ENCODE measurements around the gene PRADC1.
A peak's percentile ranks its signal among the peaks of the same experiment; 100 is the strongest.

PRADC1 gene

GRCh38 chr2:73233932-73234832, 1.1 kb upstream of the PRADC1 start, which contains the start of gene CCT7:
CCT7 (plus strand) TSS chr2:73234308; CDS start chr2:73234379, 71 bp downstream.
- DNase-seq = peak; percentile 94

- DNase-seq = peak; percentile 37
Measured at GRCh38 chr2:73232403-73233153, 461 bp downstream of the PRADC1 start.

- DNase-seq = no peak
Measured at GRCh38 chr2:73228631-73229030, 4.4 kb downstream of the PRADC1 start.

GRCh38 chr2:73227086-73227485, 6.0 kb downstream of the PRADC1 start:
- DNase-seq = no peak

GRCh38 chr2:73225513-73226360, 7.3 kb downstream of the PRADC1 start:
- DNase-seq = no peak

GRCh38 chr2:73223821-73224220, 9.2 kb downstream of the PRADC1 start:
- DNase-seq = no peak

- DNase-seq = no peak
Measured at GRCh38 chr2:73218298-73218697, 14.7 kb downstream of the PRADC1 start.

- no peak for DNase-seq
Measured at GRCh38 chr2:73217826-73218225, 15.2 kb downstream of the PRADC1 start.

GRCh38 chr2:73217160-73217559, 15.9 kb downstream of the PRADC1 start:
- no peak for DNase-seq

- DNase-seq = no peak
Measured at GRCh38 chr2:73215254-73215653, 17.8 kb downstream of the PRADC1 start.

- DNase-seq = peak; percentile 91
Measured at GRCh38 chr2:73214120-73215035, 18.7 kb downstream of the PRADC1 start, which contains the start of gene SMYD5. SMYD5 (plus strand) TSS chr2:73214245; CDS start chr2:73214267, 22 bp downstream.

GRCh38 chr2:73212448-73213176, 20.4 kb downstream of the PRADC1 start:
- DNase-seq = peak; percentile 73

GRCh38 chr2:73212098-73212447, 21.0 kb downstream of the PRADC1 start:
- no peak for DNase-seq

GRCh38 chr2:73210696-73211095, 22.3 kb downstream of the PRADC1 start:
- no peak for DNase-seq

- no peak for DNase-seq
Measured at GRCh38 chr2:73210019-73210418, 23.0 kb downstream of the PRADC1 start.

GRCh38 chr2:73208258-73208657, 24.8 kb downstream of the PRADC1 start:
- no peak for DNase-seq

GRCh38 chr2:73205611-73206010, 27.4 kb downstream of the PRADC1 start:
- DNase-seq = no peak

GRCh38 chr2:73203055-73203681, 29.9 kb downstream of the PRADC1 start:
- DNase-seq = no peak

- no peak for DNase-seq
Measured at GRCh38 chr2:73202156-73203054, 30.6 kb downstream of the PRADC1 start, which contains the start of gene NOTO. NOTO (plus strand) TSS chr2:73202574; CDS start chr2:73202667, 93 bp downstream.

Data from hematopoietic multipotent progenitor cell treated with erythropoietin and hydrocortisone succinate and interleukin-3 and kit ligand, for 8 days (in vitro differentiated cells).